KMS-11 (cell line): Measurements from ENCODE around the gene SMG6.
A peak's percentile ranks its signal among the peaks of the same experiment; 100 is the strongest.

ENCODE experiments used
- H2AFZ ChIP-seq: fragments of 200-600 bp; sonication (generic); 2 replicates; pipeline ENCODE4 v1.6.1; 2016; ENCODE audit warnings: antibody characterized with exemption, mixed run types, low read depth
- H3K27ac ChIP-seq: fragments of 200-600 bp; sonication (generic); 2 replicates; pipeline ENCODE4 v1.6.1; 2016; ENCODE audit warnings: mild to moderate bottlenecking, mixed run types
- H3K27me3 ChIP-seq: fragments of 200-600 bp; sonication (generic); 2 replicates; pipeline ENCODE4 v1.6.1; 2017; ENCODE audit warnings: mild to moderate bottlenecking, low read depth, mixed run types, moderate library complexity; ENCODE audit not compliant: insufficient read depth
- H3K36me3 ChIP-seq: fragments of 200-600 bp; sonication (generic); 2 replicates; pipeline ENCODE4 v1.6.1; 2017; ENCODE audit warnings: mild to moderate bottlenecking, mixed run types; ENCODE audit not compliant: insufficient read depth
- H3K4me1 ChIP-seq: fragments of 200-600 bp; sonication (generic); 2 replicates; pipeline ENCODE4 v1.6.1; 2016; ENCODE audit warnings: mild to moderate bottlenecking, low read depth, mixed run types; ENCODE audit not compliant: poor library complexity, severe bottlenecking
- H3K4me2 ChIP-seq: fragments of 200-600 bp; sonication (generic); 2 replicates; pipeline ENCODE4 v1.7.0; 2016; ENCODE audit warnings: mild to moderate bottlenecking, mixed run types
- H3K4me3 ChIP-seq: fragments of 200-600 bp; sonication (generic); IDR thresholded peaks from 2 replicates; pipeline ENCODE4 v1.6.1; 2017; ENCODE audit warnings: low read depth, low read length, mixed read lengths; ENCODE audit not compliant: insufficient read depth
- H3K79me2 ChIP-seq: fragments of 200-600 bp; sonication (generic); 2 replicates; pipeline ENCODE4 v1.6.1; 2016; ENCODE audit warnings: low read depth, mixed run types; ENCODE audit not compliant: insufficient read depth
- H3K9ac ChIP-seq: fragments of 200-600 bp; sonication (generic); 2 replicates; pipeline ENCODE4 v1.6.1; 2016; ENCODE audit warnings: mild to moderate bottlenecking, mixed run types
- H4K20me1 ChIP-seq: fragments of 200-600 bp; sonication (generic); 2 replicates; pipeline ENCODE4 v1.6.1; 2016; ENCODE audit warnings: mild to moderate bottlenecking, mixed run types; ENCODE audit not compliant: insufficient read depth
- CTCF ChIP-seq: fragments of 200-600 bp; sonication (generic); conservative IDR thresholded peaks from 2 replicates; pipeline ENCODE4 v1.6.1; 2017; ENCODE audit warnings: low read depth, mild to moderate bottlenecking, antibody characterized with exemption, low read length, moderate library complexity, mixed read lengths

The SMG6 gene

GRCh38 chr17:2071455-2072281 lies 231.9 kb downstream of the SMG6 start:
- Histone ChIP-seq H4K20me1 (no peaks in the 10 kb centered on the region), H3K4me1 (peaks cover 46% of the 10 kb centered on the region), H3K36me3 (no peaks in the 10 kb centered on the region), H3K4me3 (no peak overlapping the region), H2AFZ (no peak overlapping the region), H3K79me2 (no peaks in the 10 kb centered on the region), H3K4me2 (peak overlapping the region; percentile 89), H3K9ac (peak overlapping the region; percentile 41; the same call in 1 of the 2 replicates), H3K27ac (peak overlapping the region; percentile 87; the same call in 1 of the 2 replicates), H3K27me3 (no peaks in the 10 kb centered on the region)
- TF ChIP-seq CTCF, result no peak

- peak overlapping the region; percentile 41; the same call in 1 of the 2 replicates for H3K9ac ChIP-seq
- no peaks in the 10 kb centered on the region for H3K36me3 ChIP-seq
- peak overlapping the region; percentile 89 for H3K4me2 ChIP-seq
- H3K79me2 ChIP-seq, result no peaks in the 10 kb centered on the region
- H4K20me1 ChIP-seq, result no peaks in the 10 kb centered on the region
- TF ChIP-seq CTCF, result no peak; the same call in none of the 2 replicates
- peak overlapping the region; percentile 87 for H3K27ac ChIP-seq
- H2AFZ ChIP-seq, result no peak overlapping the region
- H3K4me3 ChIP-seq, result no peak overlapping the region
- H3K27me3 ChIP-seq, result no peaks in the 10 kb centered on the region
- peaks cover 46% of the 10 kb centered on the region for H3K4me1 ChIP-seq
Observed at GRCh38 chr17:2071024-2071385, 232.6 kb downstream of the SMG6 start.

- TF ChIP-seq CTCF, result peak; percentile 29
- H3K9ac ChIP-seq, result peak overlapping the region; percentile 41; the same call in 1 of the 2 replicates
- H3K27me3 ChIP-seq, result no peaks in the 10 kb centered on the region
- H4K20me1 ChIP-seq, result no peaks in the 10 kb centered on the region
- H2AFZ ChIP-seq, result no peak overlapping the region
- H3K36me3 ChIP-seq, result no peaks in the 10 kb centered on the region
- H3K4me2 ChIP-seq, result peak overlapping the region; percentile 89
- H3K79me2 ChIP-seq, result no peaks in the 10 kb centered on the region
- H3K27ac ChIP-seq, result peak overlapping the region; percentile 87
- no peak overlapping the region for H3K4me3 ChIP-seq
- H3K4me1 ChIP-seq, result peaks cover 43% of the 10 kb centered on the region
Observed at GRCh38 chr17:2070241-2071023, 233.2 kb downstream of the SMG6 start.

GRCh38 chr17:2068519-2069051 lies 235.0 kb downstream of the SMG6 start:
- Histone ChIP-seq H2AFZ (no peak overlapping the region), H3K27ac (no peak overlapping the region), H3K36me3 (no peaks in the 10 kb centered on the region), H3K4me3 (no peak overlapping the region), H3K4me2 (no peak overlapping the region), H4K20me1 (no peaks in the 10 kb centered on the region), H3K79me2 (no peaks in the 10 kb centered on the region), H3K4me1 (peaks cover 41% of the 10 kb centered on the region), H3K27me3 (no peaks in the 10 kb centered on the region), H3K9ac (no peak overlapping the region)
- no peak for TF ChIP-seq CTCF
